Activated CD8-positive, alpha-beta memory T cell treated with anti-CD3 and anti-CD28 coated beads, Interleukin-2, amount 50 U/mL, for 24 hours (primary cell): ENCODE measurements around the gene RAVER1.
"Not testable (repeated sequence)": the region's sequence is repeated elsewhere in the genome, so short reads cannot be mapped to it uniquely, and the experiment has no call there.

Experiments
- DNase-seq: peaks from one replicate; pipeline ENCODE4 v3.0.0-alpha.2; 2020; ENCODE audit errors: extremely low read depth

RAVER1 gene

GRCh38 chr19:10332965-10333757 is at the start of gene RAVER1:
Gene RAVER1 (minus strand): TSS chr19:10333529. CDS start chr19:10333507, 22 bp downstream.
- peak; percentile 94 for DNase-seq

- not testable (repeated sequence) for DNase-seq
Measured at GRCh38 chr19:10383223-10383499, 49.8 kb upstream of the RAVER1 start.

- DNase-seq: peak; percentile 87
Measured at GRCh38 chr19:10380313-10381102, 47.2 kb upstream of the RAVER1 start, which contains the start of gene TYK2. Gene TYK2 (minus strand): TSS chr19:10380572. CDS start chr19:10378406, 2,166 bp downstream.

GRCh38 chr19:10379880-10380312 is 46.6 kb upstream of the RAVER1 start:
- DNase-seq: no peak

- no peak for DNase-seq
Measured at GRCh38 chr19:10378124-10378523, 44.8 kb upstream of the RAVER1 start.

- DNase-seq: not testable (repeated sequence)
Measured at GRCh38 chr19:10377140-10377640, 43.9 kb upstream of the RAVER1 start.

- no peak for DNase-seq
Measured at GRCh38 chr19:10374931-10375330, 41.6 kb upstream of the RAVER1 start.

GRCh38 chr19:10372690-10373089 is 39.4 kb upstream of the RAVER1 start:
- DNase-seq: no peak

GRCh38 chr19:10368101-10368803 is 34.9 kb upstream of the RAVER1 start:
- no peak for DNase-seq

- not testable (repeated sequence) for DNase-seq
Measured at GRCh38 chr19:10366950-10367512, 33.7 kb upstream of the RAVER1 start.

GRCh38 chr19:10365518-10365917 is 32.2 kb upstream of the RAVER1 start:
- DNase-seq: no peak

- no peak for DNase-seq
Measured at GRCh38 chr19:10364644-10365043, 31.3 kb upstream of the RAVER1 start.

- DNase-seq: no peak
Measured at GRCh38 chr19:10363789-10364281, 30.5 kb upstream of the RAVER1 start.

GRCh38 chr19:10362259-10362658 is 28.9 kb upstream of the RAVER1 start:
- DNase-seq: no peak

GRCh38 chr19:10361569-10362011 is 28.3 kb upstream of the RAVER1 start:
- DNase-seq: no peak

GRCh38 chr19:10356431-10356830 is 23.1 kb upstream of the RAVER1 start:
- no peak for DNase-seq

GRCh38 chr19:10353793-10354391 is 20.6 kb upstream of the RAVER1 start:
- peak; percentile 40 for DNase-seq

GRCh38 chr19:10352764-10353671 is 19.7 kb upstream of the RAVER1 start:
- no peak for DNase-seq

- no peak for DNase-seq
Measured at GRCh38 chr19:10346509-10346908, 13.2 kb upstream of the RAVER1 start.

- DNase-seq: no peak
Measured at GRCh38 chr19:10344780-10345179, 11.5 kb upstream of the RAVER1 start.
